Calu3 (cell line): ENCODE data around the gene FGF11. TPM values are rescaled to one million over a fixed set of nuclear protein-coding genes. Genes with fewer than 3 reads are reported as not detected.

ENCODE experiments used
- BruUV-seq: library from RNA; stranded (reverse); fragments of 400-500 nt; replicated peaks from 2 replicates; lab custom pipeline; 2021; lab: Mats Ljungman, UMichigan
- CTCF ChIA-PET: fragments of 300-600 bp; sonication (Branson Sonifier 250); formaldehyde crosslinking; loops from one replicate; lab custom pipeline; 2022; ENCODE audit warnings: antibody characterized with exemption; lab: Charles Lee
- DNase-seq: peaks from one replicate; pipeline ENCODE4 v3.0.0; 2022
- H3K27ac Mint-ChIP-seq: one replicate; pipeline ENCODE4 v1.8.0; 2022; ENCODE audit warnings: mixed read lengths; ENCODE audit not compliant: unreplicated experiment
- H3K27me3 Mint-ChIP-seq: one replicate; pipeline ENCODE4 v1.8.0; 2022; ENCODE audit warnings: mixed read lengths; ENCODE audit not compliant: unreplicated experiment
- H3K36me3 Mint-ChIP-seq: one replicate; pipeline ENCODE4 v1.8.0; 2022; ENCODE audit warnings: mild to moderate bottlenecking, moderate library complexity, mixed read lengths; ENCODE audit not compliant: insufficient read depth, unreplicated experiment
- H3K4me1 Mint-ChIP-seq: one replicate; pipeline ENCODE4 v1.8.0; 2022; ENCODE audit warnings: mild to moderate bottlenecking, low read depth, mixed read lengths; ENCODE audit not compliant: unreplicated experiment
- H3K4me3 Mint-ChIP-seq: one replicate; pipeline ENCODE4 v1.8.0; 2022; ENCODE audit warnings: mild to moderate bottlenecking, low read depth, moderate library complexity, mixed read lengths; ENCODE audit not compliant: unreplicated experiment
- H3K9me3 Mint-ChIP-seq: one replicate; pipeline ENCODE4 v1.8.0; 2022; ENCODE audit warnings: low read depth, mixed read lengths; ENCODE audit not compliant: unreplicated experiment
- intact Hi-C: fragments of 100-400 bp; cut with micrococcal nuclease; formaldehyde crosslinking; loops from one replicate; pipeline ENCODE4 v1.10.0; 2022; ENCODE audit not compliant: unreplicated experiment
- total RNA-seq: library from RNA; stranded (reverse); gene quantifications from 2 replicates; pipeline ENCODE4 v1.2.3, GENCODE V29; 2022
- TF ChIP-seq, protein P1 (sequence below): fragments of 200-600 bp; IDR thresholded peaks from one replicate; pipeline ENCODE4 v1.8.0; 2022; ENCODE audit warnings: antibody characterized with exemption; ENCODE audit not compliant: unreplicated experiment

FGF11 gene
- total RNA-seq, 1 experiment from 2014 or later = 2.1 TPM

DNA sequence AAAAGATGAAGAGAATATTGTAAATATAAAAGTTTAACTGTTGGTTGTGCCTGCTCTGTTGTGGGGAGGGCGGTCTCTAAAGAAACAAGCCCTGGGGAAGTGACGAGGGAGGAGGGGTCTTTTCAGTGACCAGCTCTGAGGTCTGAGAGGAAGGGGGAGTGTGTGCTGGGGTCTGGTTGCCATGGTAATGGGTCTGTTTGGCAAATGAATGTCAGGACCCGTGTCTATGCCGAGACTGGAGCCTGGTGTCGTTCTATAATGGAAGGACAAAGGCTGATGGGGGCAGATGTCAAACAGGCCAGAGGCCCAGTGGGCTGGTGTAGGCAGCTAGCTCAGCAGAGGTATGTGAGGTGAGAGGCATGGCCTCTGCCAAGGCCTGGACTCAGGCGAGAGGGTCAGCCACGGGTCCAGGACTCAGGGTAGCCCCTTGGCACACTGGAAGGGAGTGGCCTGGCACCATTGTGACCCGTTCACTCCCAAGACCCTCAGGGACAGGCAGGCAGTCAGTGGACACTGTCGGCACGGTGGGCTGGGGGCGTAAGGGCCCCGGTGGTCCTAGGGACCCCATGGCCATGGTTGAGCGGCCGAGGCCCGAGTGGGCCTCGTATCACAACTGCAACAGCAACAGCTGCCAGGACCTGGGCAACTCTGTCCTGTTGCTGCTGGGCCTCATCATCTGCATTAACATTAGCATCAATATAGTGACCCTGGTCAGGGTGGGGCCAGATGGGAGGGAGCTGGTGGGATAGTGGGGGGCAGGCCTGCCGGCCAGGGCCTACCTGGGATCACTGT is 19.3 kb upstream of the FGF11 start, which contains the start of gene SPEM1:
SPEM1 (plus strand) TSS at position 506 of the 792 bp plus-strand sequence; CDS start at position 567, 61 bp downstream.
- no peak for DNase-seq
- H3K4me1 Mint-ChIP-seq = no peaks in the 10 kb centered on the region
- no peaks in the 10 kb centered on the region for H3K9me3 Mint-ChIP-seq
- no peaks in the 10 kb centered on the region for H3K36me3 Mint-ChIP-seq
- peaks cover 15% of the 10 kb centered on the region for H3K27me3 Mint-ChIP-seq
- BruUV-seq = no TSS peak
- TF ChIP-seq, protein P1, sequence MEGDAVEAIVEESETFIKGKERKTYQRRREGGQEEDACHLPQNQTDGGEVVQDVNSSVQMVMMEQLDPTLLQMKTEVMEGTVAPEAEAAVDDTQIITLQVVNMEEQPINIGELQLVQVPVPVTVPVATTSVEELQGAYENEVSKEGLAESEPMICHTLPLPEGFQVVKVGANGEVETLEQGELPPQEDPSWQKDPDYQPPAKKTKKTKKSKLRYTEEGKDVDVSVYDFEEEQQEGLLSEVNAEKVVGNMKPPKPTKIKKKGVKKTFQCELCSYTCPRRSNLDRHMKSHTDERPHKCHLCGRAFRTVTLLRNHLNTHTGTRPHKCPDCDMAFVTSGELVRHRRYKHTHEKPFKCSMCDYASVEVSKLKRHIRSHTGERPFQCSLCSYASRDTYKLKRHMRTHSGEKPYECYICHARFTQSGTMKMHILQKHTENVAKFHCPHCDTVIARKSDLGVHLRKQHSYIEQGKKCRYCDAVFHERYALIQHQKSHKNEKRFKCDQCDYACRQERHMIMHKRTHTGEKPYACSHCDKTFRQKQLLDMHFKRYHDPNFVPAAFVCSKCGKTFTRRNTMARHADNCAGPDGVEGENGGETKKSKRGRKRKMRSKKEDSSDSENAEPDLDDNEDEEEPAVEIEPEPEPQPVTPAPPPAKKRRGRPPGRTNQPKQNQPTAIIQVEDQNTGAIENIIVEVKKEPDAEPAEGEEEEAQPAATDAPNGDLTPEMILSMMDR = no peak
- intact Hi-C loops = no loop called here
- no peak within 1 kb of the TSS for H3K4me3 Mint-ChIP-seq
- CTCF ChIA-PET = no interaction called here
- no peak within 1 kb of the TSS for H3K27ac Mint-ChIP-seq

DNA sequence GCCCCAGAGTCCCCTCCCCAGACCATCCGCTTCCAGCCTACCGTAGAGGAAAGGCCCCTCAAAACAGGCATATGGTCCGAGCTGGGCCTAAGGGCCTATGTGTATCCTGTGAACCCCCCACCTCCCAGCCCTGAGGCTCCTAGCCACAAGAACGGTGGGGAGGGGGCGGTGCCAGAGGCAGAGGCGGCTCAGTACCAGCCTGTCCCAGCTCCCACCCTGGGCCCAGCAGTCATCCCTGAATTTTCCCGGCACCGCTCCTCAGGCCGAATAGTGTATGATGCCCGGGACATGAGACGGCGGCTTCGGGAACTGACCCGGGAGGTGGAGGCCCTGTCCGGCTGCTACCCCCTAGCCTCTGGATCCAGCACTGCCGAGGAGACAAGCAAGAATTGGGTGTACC is 18.1 kb upstream of the FGF11 start:
- H3K27ac Mint-ChIP-seq = no peak overlapping the region
- no TSS peak for BruUV-seq
- H3K9me3 Mint-ChIP-seq = no peaks in the 10 kb centered on the region
- intact Hi-C loops = no loop called here
- CTCF ChIA-PET = no interaction called here
- TF ChIP-seq, protein P1 = no peak
- no peaks in the 10 kb centered on the region for H3K4me1 Mint-ChIP-seq
- peaks cover 15% of the 10 kb centered on the region for H3K27me3 Mint-ChIP-seq
- peaks cover 2% of the 10 kb centered on the region for H3K36me3 Mint-ChIP-seq
- no peak for DNase-seq
- no peak overlapping the region for H3K4me3 Mint-ChIP-seq

DNA sequence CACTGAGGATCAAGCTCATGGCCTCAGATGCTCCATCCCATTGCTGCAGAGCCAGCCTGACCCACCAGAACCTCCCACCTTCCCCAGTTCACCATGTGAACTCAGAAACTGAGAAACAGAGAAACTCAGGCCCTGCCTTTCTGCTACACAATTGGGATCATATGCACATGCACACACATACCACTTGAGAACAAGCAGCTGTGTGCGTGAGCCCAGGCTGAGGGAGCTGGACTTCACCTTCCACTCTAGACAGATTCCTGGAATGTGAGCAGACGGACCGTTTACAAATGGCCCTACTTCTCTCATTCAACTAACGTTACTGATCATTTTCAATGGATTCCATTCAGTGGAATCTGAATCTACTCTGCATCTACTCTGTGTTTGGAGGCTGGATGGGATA is 15.6 kb upstream of the FGF11 start:
- CTCF ChIA-PET = no interaction called here
- no TSS peak for BruUV-seq
- no peaks in the 10 kb centered on the region for H3K4me1 Mint-ChIP-seq

DNA sequence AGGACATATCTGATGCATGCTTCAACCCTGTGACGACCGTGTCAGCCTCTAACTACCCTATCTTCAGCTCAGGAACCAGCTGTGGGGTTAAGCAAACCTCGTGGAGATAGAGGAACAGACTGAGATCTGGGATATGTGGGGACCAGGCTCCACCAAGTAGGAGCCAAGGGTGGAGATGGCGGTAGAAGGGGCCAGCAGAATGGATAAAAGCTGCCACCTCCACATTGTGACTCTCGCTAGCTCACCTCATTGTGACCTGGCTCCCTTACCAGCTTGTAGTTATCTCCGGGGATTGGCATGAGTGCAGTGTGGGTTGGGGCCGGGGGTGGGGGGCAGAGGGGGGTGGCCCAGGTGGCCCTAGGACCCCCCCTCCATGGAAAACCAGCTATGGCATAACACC is 14.0 kb upstream of the FGF11 start, which contains the start of gene SPEM2:
SPEM2 (plus strand) TSS at position 301 of the 400 bp plus-strand sequence; CDS start at position 374, 73 bp downstream.
- intact Hi-C loops = no loop called here
- TF ChIP-seq, protein P1 = no peak
- Mint-ChIP-seq H3K27ac (no peak within 1 kb of the TSS), H3K4me3 (no peak within 1 kb of the TSS), H3K9me3 (no peaks in the 10 kb centered on the region), H3K36me3 (peaks cover 4% of the 10 kb centered on the region), H3K4me1 (no peaks in the 10 kb centered on the region), H3K27me3 (no peaks in the 10 kb centered on the region)
- no TSS peak for BruUV-seq
- DNase-seq = no peak
- CTCF ChIA-PET = no interaction called here

More for the DNA sequence above, 15.6 kb upstream of the FGF11 start:
- TF ChIP-seq, protein P1 = no peak
- peaks cover 12% of the 10 kb centered on the region for H3K27me3 Mint-ChIP-seq
- intact Hi-C loops = no loop called here
- peaks cover 4% of the 10 kb centered on the region for H3K36me3 Mint-ChIP-seq
- H3K4me3 Mint-ChIP-seq = no peak overlapping the region
- no peak for DNase-seq
- H3K9me3 Mint-ChIP-seq = no peaks in the 10 kb centered on the region
- H3K27ac Mint-ChIP-seq = no peak overlapping the region
